ENCODE measurements around the gene PPP1R15A. TPM values are rescaled to one million over a fixed set of nuclear protein-coding genes. Genes with fewer than 3 reads are reported as not detected.
"Not testable (repeated sequence)": the region's sequence is repeated elsewhere in the genome, so short reads cannot be mapped to it uniquely, and the experiment has no call there.

Gene PPP1R15A
- total RNA-seq, 6 experiments from 2014 or later: 4.5 to 25.6 (median 12.2) TPM

- H3K27me3 ChIP-seq: no peaks in the 10 kb centered on the region
- H3K27ac ChIP-seq: no peak overlapping the region
- no peaks in the 10 kb centered on the region for H3K9me3 ChIP-seq
- 83% methylated on average over 6 of the region's 6 CpGs for WGBS (ENCODE audit: insufficient coverage, low coverage, low lambda C conversion rate, missing lambda C conversion rate)
- H3K4me3 ChIP-seq: no peak overlapping the region
- TF ChIP-seq POLR2A (IDR thresholded peaks at IDR 0.05) (no peak), CTCF (IDR thresholded peaks at IDR 0.05) (no peak)
- ATAC-seq: no peak
- no peak for DNase-seq
- H3K4me1 ChIP-seq: no peaks in the 10 kb centered on the region
- H3K36me3 ChIP-seq: peaks cover 0 to 10% (median 4%) of the 10 kb centered on the region in 4 donors
- intact Hi-C loops (cut with DNase I): loop anchor here in 1 of 2 donors (10.0 kb wide), 1 partner anchor 157 kb away; no protein-coding TSS in a partner anchor
Observed at GRCh38 chr19:48841571-48841970, 30.6 kb upstream of the PPP1R15A start.

- Histone ChIP-seq H3K4me1 (no peaks in the 10 kb centered on the region), H3K9me3 (no peaks in the 10 kb centered on the region), H3K27me3 (no peaks in the 10 kb centered on the region), H3K27ac (no peak overlapping the region), H3K4me3 (no peak overlapping the region), H3K36me3 (peaks cover 0 to 11% (median 4%) of the 10 kb centered on the region in 4 donors)
- TF ChIP-seq CTCF (IDR thresholded peaks at IDR 0.05) (peak; percentile 62 to 79 (median 76)), POLR2A (IDR thresholded peaks at IDR 0.05) (no peak)
- intact Hi-C loops (cut with DNase I): loop anchor here in 1 of 2 donors (10.0 kb wide), 1 partner anchor 158 kb away; no protein-coding TSS in a partner anchor
- 38% methylated on average over 2 of the region's 2 CpGs for WGBS (ENCODE audit: insufficient coverage, low coverage, low lambda C conversion rate, missing lambda C conversion rate)
- no peak for DNase-seq
- ATAC-seq: peak; percentile 59 to 78 (median 64)
Observed at GRCh38 chr19:48842789-48843162, 29.4 kb upstream of the PPP1R15A start.

- intact Hi-C loops (cut with DNase I): loop anchor here in 1 of 2 donors (10.0 kb wide), 1 partner anchor 160 kb away; no protein-coding TSS in a partner anchor
- Histone ChIP-seq H3K27ac (no peak overlapping the region), H3K4me3 (no peak overlapping the region), H3K27me3 (no peaks in the 10 kb centered on the region), H3K4me1 (no peaks in the 10 kb centered on the region), H3K9me3 (no peaks in the 10 kb centered on the region), H3K36me3 (peaks cover 0 to 11% (median 4%) of the 10 kb centered on the region in 4 donors)
- no peak for TF ChIP-seq CTCF (IDR thresholded peaks at IDR 0.05)
- no peak for TF ChIP-seq POLR2A (IDR thresholded peaks at IDR 0.05)
- WGBS (ENCODE audit: insufficient coverage, low coverage, low lambda C conversion rate, missing lambda C conversion rate): 100% methylated on average over 1 of the region's 2 CpGs
- DNase-seq: no peak
- ATAC-seq: peak in 1 of 4 donors; percentile 17
Observed at GRCh38 chr19:48844472-48844871, 27.7 kb upstream of the PPP1R15A start.

- intact Hi-C loops (cut with DNase I): loop anchor here in 1 of 2 donors (10.0 kb wide), 1 partner anchor 161 kb away; no protein-coding TSS in a partner anchor
- Histone ChIP-seq H3K27me3 (no peaks in the 10 kb centered on the region), H3K36me3 (peaks cover 0 to 11% (median 4%) of the 10 kb centered on the region in 4 donors), H3K9me3 (no peaks in the 10 kb centered on the region), H3K4me1 (no peaks in the 10 kb centered on the region), H3K4me3 (no peak overlapping the region), H3K27ac (no peak overlapping the region)
- TF ChIP-seq POLR2A (IDR thresholded peaks at IDR 0.05) (no peak), CTCF (IDR thresholded peaks at IDR 0.05) (no peak)
- 92% methylated on average over 8 of the region's 15 CpGs for WGBS (ENCODE audit: insufficient coverage, low coverage, low lambda C conversion rate, missing lambda C conversion rate)
- DNase-seq (no peak), ATAC-seq (no peak)
Observed at GRCh38 chr19:48845384-48845783, 26.8 kb upstream of the PPP1R15A start.

- ATAC-seq: not testable (repeated sequence)
- H3K36me3 ChIP-seq: peaks cover 0 to 11% (median 4%) of the 10 kb centered on the region in 4 donors
- intact Hi-C loops (cut with DNase I): loop anchor here in 1 of 2 donors (10.0 kb wide), 1 partner anchor 162 kb away; no protein-coding TSS in a partner anchor
Observed at GRCh38 chr19:48846659-48847058, 25.6 kb upstream of the PPP1R15A start.

More at GRCh38 chr19:48846659-48847058, 25.6 kb upstream of the PPP1R15A start:
- H3K27ac ChIP-seq, H3K4me1 ChIP-seq, H3K4me3 ChIP-seq, H3K27me3 ChIP-seq, H3K9me3 ChIP-seq, DNase-seq: not testable (repeated sequence)
- 90% methylated on average over 3 of the region's 3 CpGs for WGBS (ENCODE audit: insufficient coverage, low coverage, low lambda C conversion rate, missing lambda C conversion rate)

All from right lobe of liver (tissue), 6 donors.